Heart left ventricle (tissue), 16 donors: ENCODE data around the gene RIPK1. TPM values are rescaled to one million over a fixed set of nuclear protein-coding genes. Genes with fewer than 3 reads are reported as not detected.
A peak's percentile ranks its signal among the peaks of the same experiment; 100 is the strongest.
"Not testable (repeated sequence)": the region's sequence is repeated elsewhere in the genome, so short reads cannot be mapped to it uniquely, and the experiment has no call there.

Source experiments
- ATAC-seq, 4 donors: fragments of 200-7000 bp; cut with Tn5 transposase; one replicate each; pipeline ENCODE4 v1.9.1; 2020 to 2022; ENCODE audit warnings: moderate library complexity in 4 of 4, mild to moderate bottlenecking in 3 of 4, moderate number of reproducible peaks in 1 of 4
- DNase-seq, 5 donors: peaks; one replicate each; pipeline ENCODE4 v3.0.0-alpha.2; 2020
- H3K27ac ChIP-seq, 12 donors: fragments of 200-600 bp; sonication (generic) in 4 of 12; one replicate each; pipeline versions ENCODE4 v1.5.0 to v1.8.0; 2016 to 2022; ENCODE audit warnings: mild to moderate bottlenecking in 2 of 12
- H3K27me3 ChIP-seq, 9 donors: fragments of 200-600 bp; sonication (generic) in 2 of 9; one replicate each; pipeline versions ENCODE4 v1.5.1 to v1.8.0; 2016 to 2022; ENCODE audit warnings: mild to moderate bottlenecking in 3 of 9
- H3K36me3 ChIP-seq, 9 donors: fragments of 200-600 bp; sonication (generic) in 2 of 9; one replicate each; pipeline versions ENCODE4 v1.5.0 to v1.8.0; 2018 to 2022; ENCODE audit warnings: mild to moderate bottlenecking in 2 of 9
- H3K4me1 ChIP-seq, 12 donors: fragments of 200-600 bp; sonication (generic) in 4 of 12; one replicate each; pipeline versions ENCODE4 v1.5.0 to v1.8.0; 2016 to 2022; ENCODE audit warnings: mild to moderate bottlenecking in 3 of 12
- H3K4me3 ChIP-seq, 12 donors: fragments of 200-600 bp; sonication (generic) in 4 of 12; one replicate each; pipeline versions ENCODE4 v1.5.0 to v1.8.0; 2017 to 2022; ENCODE audit warnings: mild to moderate bottlenecking in 9 of 12, moderate library complexity in 4 of 12
- H3K9me3 ChIP-seq, 12 donors: fragments of 200-600 bp; sonication (generic) in 4 of 12; one replicate each; pipeline versions ENCODE4 v1.5.0 to v1.8.0; 2016 to 2022; ENCODE audit warnings: mild to moderate bottlenecking in 1 of 12
- POLR2A ChIP-seq, 2 donors: fragments of 450-650 bp; IDR thresholded peaks; one replicate each; pipeline ENCODE4 v1.6.1; 2017; ENCODE audit warnings: antibody characterized with exemption in 2 of 2, mild to moderate bottlenecking in 2 of 2, moderate library complexity in 2 of 2
- WGBS, 4 donors: extraction: QIAGEN DNeasy Blood & Tissue Kit in 2 of 4; methylation state at CpG; one replicate each; pipeline versions ENCODE4 v1.1.5 to v1.1.7; 2013 to 2018; 5-methylcytosine and 5-hydroxymethylcytosine counted together
- intact Hi-C, 10 donors: fragments of 100-400 bp; cut with DNase I; formaldehyde crosslinking; loops; one replicate each; pipeline versions ENCODE4 v1.11.1 to v1.14.2; 2022
- polyA plus RNA-seq, 2 donors: library from polyadenylated mRNA; stranded (reverse); fragments of 200-250 nt; gene quantifications; one replicate each; pipeline ENCODE4 v1.2.3, GENCODE V29; 2013
- total RNA-seq, 9 donors: library from RNA; depleted of rRNA in 2 of 9; stranded (reverse); fragments of >200 nt in 2 of 9; fragmentation: NEBNext Ultra II Directional in 3 of 9; extraction: Animal tissue kit (Norgen Biotek cat#: 25700) in 3 of 9; gene quantifications; one replicate each; pipeline versions ENCODE4 v1.1.0 to v1.2.4, GENCODE V29; 2016 to 2023
- TF ChIP-seq, protein P1 (sequence below), 12 donors: fragments of 200-600 bp; sonication (generic) in 4 of 12; IDR thresholded peaks; one replicate each; pipeline versions ENCODE4 v1.5.0 to v1.8.0; 2018 to 2022; ENCODE audit warnings: antibody characterized with exemption in 12 of 12, mild to moderate bottlenecking in 5 of 12
- donor health status: ischemic (EF 13 %, LVEDD 7.1; RV severe dilation, severe dysfunction).
- donor health status: healthy with polysubstance abuse.
- donor health status: DM: no; HTN: yes; CAD: no.
- donor health status: DM: no; HTN: no; CAD: no.
- donor health status: ischemic (EF 25% LVEDD 6.9; RV normal size, moderate dysfunction).
- donor health status: ischemic (EF 25% LVEDD 5.7; RV mildly dilated, moderate dysfunction).
- donor health status: healthy.
- donor health status: DM: yes; HTN: yes; CAD: no.
- donor health status: ischemic (EF 35%, LVEDD 5.7; RV mildly dilated, moderate dysfunction).
- donor health status: nonischemic (EF 11% LVEDD 7.7; RV severe dilation, severe dysfunction).
- donor health status: DM: yes; HTN: yes; CAD: no.
- donor health status: PGD.
- donor health status: ischemic (EF 29% LVEDD 5.4; RV normal size, mild dysfunction).
- donor health status: nonischemic (EF 23%, LVEDD 6.1; RV moderate dilation, normal function).

The RIPK1 gene
- total and polyA plus RNA-seq, 11 donors = 5.3 to 16.3 (median 7.1) TPM

- 94 to 96% (median 95%) methylated on average over 12 of the region's 12 CpGs for WGBS, 4 donors
- DNase-seq (no peak), ATAC-seq (no peak)
- Histone ChIP-seq H3K4me3 (no peak overlapping the region), H3K4me1 (peaks cover 0 to 26% (median 5%) of the 10 kb centered on the region in 12 donors), H3K27ac (peak overlapping the region in 5 of 12 donors; percentile 33 to 63 (median 44)), H3K9me3 (no peaks in the 10 kb centered on the region), H3K27me3 (no peaks in the 10 kb centered on the region), H3K36me3 (peaks cover 0 to 88% (median 28%) of the 10 kb centered on the region in 9 donors)
- intact Hi-C loops = loop anchor here in 1 of 10 donors (5.0 kb wide), 1 partner anchor 95 kb away; no protein-coding TSS in a partner anchor
- TF ChIP-seq, protein P1, sequence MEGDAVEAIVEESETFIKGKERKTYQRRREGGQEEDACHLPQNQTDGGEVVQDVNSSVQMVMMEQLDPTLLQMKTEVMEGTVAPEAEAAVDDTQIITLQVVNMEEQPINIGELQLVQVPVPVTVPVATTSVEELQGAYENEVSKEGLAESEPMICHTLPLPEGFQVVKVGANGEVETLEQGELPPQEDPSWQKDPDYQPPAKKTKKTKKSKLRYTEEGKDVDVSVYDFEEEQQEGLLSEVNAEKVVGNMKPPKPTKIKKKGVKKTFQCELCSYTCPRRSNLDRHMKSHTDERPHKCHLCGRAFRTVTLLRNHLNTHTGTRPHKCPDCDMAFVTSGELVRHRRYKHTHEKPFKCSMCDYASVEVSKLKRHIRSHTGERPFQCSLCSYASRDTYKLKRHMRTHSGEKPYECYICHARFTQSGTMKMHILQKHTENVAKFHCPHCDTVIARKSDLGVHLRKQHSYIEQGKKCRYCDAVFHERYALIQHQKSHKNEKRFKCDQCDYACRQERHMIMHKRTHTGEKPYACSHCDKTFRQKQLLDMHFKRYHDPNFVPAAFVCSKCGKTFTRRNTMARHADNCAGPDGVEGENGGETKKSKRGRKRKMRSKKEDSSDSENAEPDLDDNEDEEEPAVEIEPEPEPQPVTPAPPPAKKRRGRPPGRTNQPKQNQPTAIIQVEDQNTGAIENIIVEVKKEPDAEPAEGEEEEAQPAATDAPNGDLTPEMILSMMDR (IDR thresholded peaks at IDR 0.05) = no peak
- no peak for TF ChIP-seq POLR2A (IDR thresholded peaks at IDR 0.05)
Observed at GRCh38 chr6:3137057-3137777, 68.9 kb downstream of the RIPK1 start.

- H3K27me3 ChIP-seq, H3K9me3 ChIP-seq, H3K4me3 ChIP-seq, DNase-seq, ATAC-seq: not testable (repeated sequence)
- Histone ChIP-seq H3K27ac (peak overlapping the region in 6 of 12 donors; percentile 33 to 67 (median 44)), H3K4me1 (peaks cover 0 to 26% (median 5%) of the 10 kb centered on the region in 12 donors), H3K36me3 (peaks cover 0 to 89% (median 28%) of the 10 kb centered on the region in 9 donors)
- 76 to 84% (median 80%) methylated on average over 6 of the region's 6 CpGs for WGBS, 4 donors
- intact Hi-C loops = loop anchor here in 1 of 10 donors (5.0 kb wide), 1 partner anchor 94 kb away; no protein-coding TSS in a partner anchor
Observed at GRCh38 chr6:3137873-3138272, 69.6 kb downstream of the RIPK1 start.

GRCh38 chr6:3138341-3138740 is 70.0 kb downstream of the RIPK1 start:
- WGBS, 4 donors = 60 to 73% (median 66%) methylated on average over 1 of the region's 1 CpG
- no peaks in the 10 kb centered on the region for H3K27me3 ChIP-seq
- no peaks in the 10 kb centered on the region for H3K9me3 ChIP-seq
- H3K27ac ChIP-seq = peak overlapping the region in 10 of 12 donors; percentile 33 to 75 (median 52)
- no peak for DNase-seq
- H3K4me3 ChIP-seq = no peak overlapping the region
- peak in 1 of 4 donors; percentile 32 for ATAC-seq
- TF ChIP-seq POLR2A (IDR thresholded peaks at IDR 0.05) = no peak
- TF ChIP-seq, protein P1 (IDR thresholded peaks at IDR 0.05) = no peak
- peaks cover 0 to 26% (median 5%) of the 10 kb centered on the region in 12 donors for H3K4me1 ChIP-seq
- peaks cover 0 to 89% (median 32%) of the 10 kb centered on the region in 9 donors for H3K36me3 ChIP-seq
- intact Hi-C loops = loop anchor here in 1 of 10 donors (5.0 kb wide), 1 partner anchor 94 kb away; no protein-coding TSS in a partner anchor

DNA sequence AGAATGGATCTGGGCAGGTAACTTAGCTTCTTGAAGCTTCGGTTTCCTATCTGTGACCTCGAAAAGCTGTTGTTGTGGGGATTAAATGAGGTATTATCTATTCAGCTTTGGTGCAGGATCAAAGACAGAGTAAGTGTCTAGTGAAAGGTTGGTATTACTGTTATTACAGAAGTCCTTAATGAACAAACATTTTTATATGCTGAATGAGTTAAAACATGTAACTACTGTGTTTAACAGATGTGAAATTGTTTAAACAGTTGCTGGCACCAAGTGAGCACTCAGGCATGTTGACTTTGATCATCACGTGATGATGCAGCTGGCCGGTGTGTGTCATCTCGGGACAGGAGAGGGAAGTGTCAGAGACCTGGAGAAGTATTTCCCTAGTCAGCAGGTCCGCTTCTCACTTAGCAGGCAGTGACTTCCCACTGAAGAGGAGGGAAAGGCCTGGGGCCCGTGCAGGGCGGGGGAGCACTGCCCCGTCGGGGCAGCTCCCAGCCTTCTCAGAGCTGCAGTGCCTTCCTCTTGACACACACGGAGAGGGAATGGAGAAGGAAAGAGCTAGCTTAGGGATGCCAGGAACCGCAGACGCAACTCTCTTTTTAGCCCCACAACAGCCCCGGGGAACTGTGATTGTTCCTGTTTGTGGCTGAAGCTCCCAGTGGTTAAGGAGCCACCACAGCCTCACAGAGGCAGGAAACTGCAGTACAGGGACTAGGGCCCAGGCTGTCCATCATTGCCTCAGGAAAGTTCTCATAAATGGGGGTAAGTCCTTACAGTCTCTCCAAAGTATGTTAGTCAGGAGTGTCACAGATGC is 71.0 kb downstream of the RIPK1 start:
- no peak for TF ChIP-seq POLR2A (IDR thresholded peaks at IDR 0.05)
- TF ChIP-seq, protein P1 (IDR thresholded peaks at IDR 0.05) = no peak
- DNase-seq (peak; percentile 62 to 77 (median 67)), ATAC-seq (peak; percentile 72 to 94 (median 91))
- intact Hi-C loops = loop anchor here in 1 of 10 donors (5.0 kb wide), 1 partner anchor 93 kb away; no protein-coding TSS in a partner anchor
- whole genome bisulfite sequencing, 4 donors = 51 to 65% (median 54%) methylated on average over 14 of the region's 14 CpGs
- Histone ChIP-seq H3K36me3 (peaks cover 0 to 89% (median 35%) of the 10 kb centered on the region in 9 donors), H3K27ac (peak overlapping the region in 11 of 12 donors; percentile 20 to 75 (median 53)), H3K9me3 (no peaks in the 10 kb centered on the region), H3K27me3 (no peaks in the 10 kb centered on the region), H3K4me3 (no peak overlapping the region), H3K4me1 (peaks cover 0 to 26% (median 5%) of the 10 kb centered on the region in 12 donors)
